HepG2 (cell line): Measurements from ENCODE around the gene GGA3. TPM values are rescaled to one million over a fixed set of nuclear protein-coding genes. Genes with fewer than 3 reads are reported as not detected.

Experiments used
- FOXA1 ChIP-seq, 2 experiments: fragments of 450-650 bp in 1 of 2; sonication (generic) in 1 of 2; formaldehyde crosslinking in 1 of 2; IDR thresholded peaks; 2 replicates each; pipeline versions ENCODE4 v1.4.0 to v1.6.1; 2016 to 2020; ENCODE audit warnings: missing genetic modification reagents in 1 of 2
- HNRNPL ChIP-seq: fragments of 200-400 bp; formaldehyde crosslinking; IDR thresholded peaks from 2 replicates; pipeline ENCODE4 v1.6.1; 2017; ENCODE audit warnings: mild to moderate bottlenecking, low read depth, low read length
- MAFF ChIP-seq: IDR thresholded peaks from 2 replicates; pipeline ENCODE4 v1.6.1; 2011; ENCODE audit warnings: low read depth, low read length, improper control_type of control experiment
- NR2F1 ChIP-seq, 2 experiments: fragments of 450-650 bp in 1 of 2; formaldehyde crosslinking in 1 of 2; IDR thresholded peaks; 2 replicates each; pipeline versions ENCODE4 v1.5.0 to v1.6.1; 2016 to 2020; ENCODE audit warnings: mild to moderate bottlenecking in 1 of 2, missing compliant biosample characterization in 1 of 2, missing genetic modification reagents in 1 of 2, moderate library complexity in 1 of 2
- RFXANK ChIP-seq: IDR thresholded peaks from 2 replicates; pipeline ENCODE4 v1.6.1; 2016
- THAP7 ChIP-seq: sonication (generic); formaldehyde crosslinking; IDR thresholded peaks from 2 replicates; pipeline ENCODE4 v1.8.1; 2023; ENCODE audit warnings: mild to moderate bottlenecking, missing genetic modification reagents
- ZBTB3 ChIP-seq: sonication (generic); formaldehyde crosslinking; IDR thresholded peaks from 2 replicates; pipeline ENCODE4 v1.4.0; 2020; ENCODE audit warnings: low read depth, mild to moderate bottlenecking, moderate library complexity, missing genetic modification reagents, borderline replicate concordance
- ZFP36L2 ChIP-seq: sonication (generic); formaldehyde crosslinking; IDR thresholded peaks from 2 replicates; pipeline ENCODE4 v1.4.0; 2020; ENCODE audit warnings: missing genetic modification reagents
- ZKSCAN1 ChIP-seq: fragments of 150-350 bp; IDR thresholded peaks from 2 replicates; pipeline ENCODE4 v1.6.1; 2014; ENCODE audit warnings: low read length
- ZNF101 ChIP-seq: sonication (generic); formaldehyde crosslinking; IDR thresholded peaks from 2 replicates; pipeline ENCODE4 v1.4.0; 2020; ENCODE audit warnings: mild to moderate bottlenecking, low read depth, missing genetic modification reagents, borderline replicate concordance
- ZNF121 ChIP-seq: sonication (generic); formaldehyde crosslinking; IDR thresholded peaks from 2 replicates; pipeline ENCODE4 v1.5.0; 2020; ENCODE audit warnings: mild to moderate bottlenecking, missing genetic modification reagents
- ZNF451 ChIP-seq: sonication (generic); formaldehyde crosslinking; IDR thresholded peaks from 2 replicates; pipeline ENCODE4 v1.5.0; 2020; ENCODE audit warnings: mild to moderate bottlenecking, missing genetic modification reagents
- ZNF484 ChIP-seq: sonication (generic); formaldehyde crosslinking; IDR thresholded peaks from 2 replicates; pipeline ENCODE4 v1.5.1; 2020; ENCODE audit warnings: mild to moderate bottlenecking, low read depth, missing genetic modification reagents, borderline replicate concordance
- ZNF687 ChIP-seq: sonication (generic); formaldehyde crosslinking; IDR thresholded peaks from 2 replicates; pipeline ENCODE4 v1.5.1; 2020; ENCODE audit warnings: mild to moderate bottlenecking, missing genetic modification reagents, moderate library complexity
- polyA plus RNA-seq, 8 experiments: library from polyadenylated mRNA; depleted of rRNA in 3 of 8; stranded (reverse) in 7 of 8; unstranded in 1 of 8; fragments of >200 nt; fragmentation: Illumina TruSeq in 4 of 8; extraction: Trizol in 4 of 8; gene quantifications; 2 replicates each; pipeline versions ENCODE4 v1.2.1 to v1.2.3, GENCODE V29; 2011 to 2016; ENCODE audit warnings: low read depth in 4 of 8, missing spikeins in 1 of 8, mixed read lengths in 1 of 8; ENCODE audit not compliant: insufficient read depth in 1 of 8
- total RNA-seq, 5 experiments: library from RNA; depleted of rRNA; stranded (reverse); fragments of >200 nt; fragmentation: Illumina TruSeq; extraction: Trizol; gene quantifications; 2 replicates each; pipeline ENCODE4 v1.2.3, GENCODE V29; 2016; ENCODE audit warnings: low read depth in 1 of 5
- TF ChIP-seq, protein P1 (sequence below): sonication (generic); formaldehyde crosslinking; conservative IDR thresholded peaks from 2 replicates; pipeline ENCODE4 v1.4.0; 2020; ENCODE audit warnings: missing genetic modification reagents
- TF ChIP-seq, protein P2 (sequence below): sonication (generic); formaldehyde crosslinking; IDR thresholded peaks from 2 replicates; pipeline ENCODE4 v1.9.0; 2021; ENCODE audit warnings: missing genetic modification reagents, borderline replicate concordance
- TF ChIP-seq, protein P3 (sequence below): sonication (generic); formaldehyde crosslinking; IDR thresholded peaks from 2 replicates; pipeline ENCODE4 v1.4.0; 2020; ENCODE audit warnings: missing genetic modification reagents

The GGA3 gene
- total and polyA plus RNA-seq, 2 of the 13 experiments (the other 11 are each of a cell fraction or from before 2014, with no cell fraction given) = 28.4 to 43.7 TPM

DNA sequence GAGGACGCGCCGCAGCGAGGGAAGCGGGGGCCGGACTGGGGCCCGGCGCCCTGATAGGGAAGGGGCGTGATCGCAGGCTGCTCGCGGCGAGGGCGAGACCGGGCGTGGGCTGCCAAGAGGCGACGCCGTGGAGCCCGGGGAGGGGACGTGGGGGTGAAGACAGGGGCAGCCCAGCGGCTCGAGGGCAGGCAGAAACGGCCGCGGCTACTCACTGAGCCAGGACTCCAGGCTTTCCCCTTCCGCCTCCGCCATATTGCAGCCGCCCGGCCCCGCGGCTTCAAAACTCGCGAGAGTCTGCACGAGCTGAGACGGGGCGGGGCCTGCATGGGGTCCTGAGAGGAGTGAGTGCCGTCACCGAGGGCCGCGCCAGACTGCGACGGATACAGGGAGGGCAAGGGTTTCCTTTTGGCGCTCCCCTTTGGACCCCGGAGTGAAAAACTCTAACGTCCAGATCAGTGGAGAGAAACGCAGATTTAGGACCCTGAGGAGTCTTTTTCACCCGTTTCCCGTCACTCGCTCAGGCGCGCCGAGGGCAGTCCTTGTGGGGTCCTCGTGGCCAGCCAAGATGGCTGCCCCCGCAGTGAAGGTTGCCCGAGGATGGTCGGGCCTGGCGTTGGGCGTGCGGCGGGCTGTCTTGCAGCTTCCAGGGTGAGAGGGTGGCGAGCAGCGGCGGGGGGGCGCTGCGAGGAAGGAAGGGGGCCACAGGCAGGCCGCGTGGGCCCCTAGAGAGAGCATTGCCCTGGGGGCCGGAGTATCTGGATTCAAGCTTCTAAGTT lies at the start of gene GGA3, which contains the start of gene MRPS7 (continued):
- TF ChIP-seq ZNF687 (CRISPR knock-in tag) (peak; percentile 91), FOXA1 (IDR thresholded peaks at IDR 0.05) (no peak), FOXA1 (CRISPR knock-in tag; IDR thresholded peaks at IDR 0.05) (no peak), ZNF451 (CRISPR knock-in tag) (no peak), ZNF484 (CRISPR knock-in tag) (0 out of 2 replicates have a peak, but pooled peaks have one; percentile 16), ZKSCAN1 (no peak), ZNF121 (CRISPR knock-in tag) (no peak), ZFP36L2 (CRISPR knock-in tag) (no peak), ZNF101 (no peak), ZBTB3 (CRISPR knock-in tag) (0 out of 2 replicates have a peak, but pooled peaks have one; percentile 20), RFXANK (CRISPR knock-in tag) (peak; percentile 32; the same call in 1 of the 2 replicates), THAP7 (CRISPR knock-in tag) (peak; percentile 70; the same call in 1 of the 2 replicates), MAFF (no peak), HNRNPL (0 out of 2 replicates have a peak, but pooled peaks have one; percentile 39), NR2F1 (CRISPR knock-in tag; IDR thresholded peaks at IDR 0.05) (no peak; a peak in 1 of 4 replicates)
- TF ChIP-seq, protein P1, sequence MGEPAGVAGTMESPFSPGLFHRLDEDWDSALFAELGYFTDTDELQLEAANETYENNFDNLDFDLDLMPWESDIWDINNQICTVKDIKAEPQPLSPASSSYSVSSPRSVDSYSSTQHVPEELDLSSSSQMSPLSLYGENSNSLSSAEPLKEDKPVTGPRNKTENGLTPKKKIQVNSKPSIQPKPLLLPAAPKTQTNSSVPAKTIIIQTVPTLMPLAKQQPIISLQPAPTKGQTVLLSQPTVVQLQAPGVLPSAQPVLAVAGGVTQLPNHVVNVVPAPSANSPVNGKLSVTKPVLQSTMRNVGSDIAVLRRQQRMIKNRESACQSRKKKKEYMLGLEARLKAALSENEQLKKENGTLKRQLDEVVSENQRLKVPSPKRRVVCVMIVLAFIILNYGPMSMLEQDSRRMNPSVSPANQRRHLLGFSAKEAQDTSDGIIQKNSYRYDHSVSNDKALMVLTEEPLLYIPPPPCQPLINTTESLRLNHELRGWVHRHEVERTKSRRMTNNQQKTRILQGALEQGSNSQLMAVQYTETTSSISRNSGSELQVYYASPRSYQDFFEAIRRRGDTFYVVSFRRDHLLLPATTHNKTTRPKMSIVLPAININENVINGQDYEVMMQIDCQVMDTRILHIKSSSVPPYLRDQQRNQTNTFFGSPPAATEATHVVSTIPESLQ = no peak
- TF ChIP-seq, protein P2, sequence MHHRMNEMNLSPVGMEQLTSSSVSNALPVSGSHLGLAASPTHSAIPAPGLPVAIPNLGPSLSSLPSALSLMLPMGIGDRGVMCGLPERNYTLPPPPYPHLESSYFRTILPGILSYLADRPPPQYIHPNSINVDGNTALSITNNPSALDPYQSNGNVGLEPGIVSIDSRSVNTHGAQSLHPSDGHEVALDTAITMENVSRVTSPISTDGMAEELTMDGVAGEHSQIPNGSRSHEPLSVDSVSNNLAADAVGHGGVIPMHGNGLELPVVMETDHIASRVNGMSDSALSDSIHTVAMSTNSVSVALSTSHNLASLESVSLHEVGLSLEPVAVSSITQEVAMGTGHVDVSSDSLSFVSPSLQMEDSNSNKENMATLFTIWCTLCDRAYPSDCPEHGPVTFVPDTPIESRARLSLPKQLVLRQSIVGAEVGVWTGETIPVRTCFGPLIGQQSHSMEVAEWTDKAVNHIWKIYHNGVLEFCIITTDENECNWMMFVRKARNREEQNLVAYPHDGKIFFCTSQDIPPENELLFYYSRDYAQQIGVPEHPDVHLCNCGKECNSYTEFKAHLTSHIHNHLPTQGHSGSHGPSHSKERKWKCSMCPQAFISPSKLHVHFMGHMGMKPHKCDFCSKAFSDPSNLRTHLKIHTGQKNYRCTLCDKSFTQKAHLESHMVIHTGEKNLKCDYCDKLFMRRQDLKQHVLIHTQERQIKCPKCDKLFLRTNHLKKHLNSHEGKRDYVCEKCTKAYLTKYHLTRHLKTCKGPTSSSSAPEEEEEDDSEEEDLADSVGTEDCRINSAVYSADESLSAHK = no peak
- TF ChIP-seq, protein P3, sequence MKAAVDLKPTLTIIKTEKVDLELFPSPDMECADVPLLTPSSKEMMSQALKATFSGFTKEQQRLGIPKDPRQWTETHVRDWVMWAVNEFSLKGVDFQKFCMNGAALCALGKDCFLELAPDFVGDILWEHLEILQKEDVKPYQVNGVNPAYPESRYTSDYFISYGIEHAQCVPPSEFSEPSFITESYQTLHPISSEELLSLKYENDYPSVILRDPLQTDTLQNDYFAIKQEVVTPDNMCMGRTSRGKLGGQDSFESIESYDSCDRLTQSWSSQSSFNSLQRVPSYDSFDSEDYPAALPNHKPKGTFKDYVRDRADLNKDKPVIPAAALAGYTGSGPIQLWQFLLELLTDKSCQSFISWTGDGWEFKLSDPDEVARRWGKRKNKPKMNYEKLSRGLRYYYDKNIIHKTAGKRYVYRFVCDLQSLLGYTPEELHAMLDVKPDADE = no peak
